ENCODE data around the gene GLCCI1.

GLCCI1 gene

GRCh38 chr7:8035192-8035591 lies 66.6 kb downstream of the GLCCI1 start:
- no peak for TF ChIP-seq TOX (CRISPR knock-in tag; IDR thresholded peaks at IDR 0.05; ENCODE audit: borderline replicate concordance)
- TF ChIP-seq SNAI2 (CRISPR knock-in tag; IDR thresholded peaks at IDR 0.05): no peak
- TF ChIP-seq CSRNP3 (CRISPR knock-in tag; IDR thresholded peaks at IDR 0.05): no peak
- TF ChIP-seq TCF4 (CRISPR knock-in tag; IDR thresholded peaks at IDR 0.05; ENCODE audit: borderline replicate concordance): no peak
- no peak for TF ChIP-seq BACH2 (CRISPR knock-in tag; IDR thresholded peaks at IDR 0.05; ENCODE audit: borderline replicate concordance)
- TF ChIP-seq CSDC2 (CRISPR knock-in tag; IDR thresholded peaks at IDR 0.05): no peak
- TF ChIP-seq ZNF8 (CRISPR knock-in tag; IDR thresholded peaks at IDR 0.05): no peak
- no peak for TF ChIP-seq POU6F1 (CRISPR knock-in tag; IDR thresholded peaks at IDR 0.05; ENCODE audit: borderline replicate concordance, low read depth)
- TF ChIP-seq ZNF70 (CRISPR knock-in tag; IDR thresholded peaks at IDR 0.05): no peak

GRCh38 chr7:8035647-8036518 lies 67.3 kb downstream of the GLCCI1 start:
- TF ChIP-seq ZNF8 (CRISPR knock-in tag; IDR thresholded peaks at IDR 0.05) (no peak), CSRNP3 (CRISPR knock-in tag; IDR thresholded peaks at IDR 0.05) (no peak), TOX (CRISPR knock-in tag; IDR thresholded peaks at IDR 0.05; ENCODE audit: borderline replicate concordance) (no peak), SNAI2 (CRISPR knock-in tag; IDR thresholded peaks at IDR 0.05) (no peak), GLIS3 (CRISPR knock-in tag; IDR thresholded peaks at IDR 0.05) (no peak), TCF4 (CRISPR knock-in tag; IDR thresholded peaks at IDR 0.05; ENCODE audit: borderline replicate concordance) (no peak), PATZ1 (CRISPR knock-in tag; IDR thresholded peaks at IDR 0.05; ENCODE audit: borderline replicate concordance) (no peak), OSR1 (CRISPR knock-in tag; IDR thresholded peaks at IDR 0.05) (no peak), ZNF70 (CRISPR knock-in tag; IDR thresholded peaks at IDR 0.05) (no peak), RARB (CRISPR knock-in tag; IDR thresholded peaks at IDR 0.05) (no peak), ISL1 (CRISPR knock-in tag; IDR thresholded peaks at IDR 0.05) (no peak), BACH2 (CRISPR knock-in tag; IDR thresholded peaks at IDR 0.05; ENCODE audit: borderline replicate concordance) (no peak), ESRRG (CRISPR knock-in tag; IDR thresholded peaks at IDR 0.05) (no peak), ZC3H10 (CRISPR knock-in tag; IDR thresholded peaks at IDR 0.05) (no peak), POU6F1 (CRISPR knock-in tag; IDR thresholded peaks at IDR 0.05; ENCODE audit: borderline replicate concordance, low read depth) (no peak), PPARA (CRISPR knock-in tag; IDR thresholded peaks at IDR 0.05; ENCODE audit: borderline replicate concordance) (no peak), ARNTL (CRISPR knock-in tag; IDR thresholded peaks at IDR 0.05; ENCODE audit: borderline replicate concordance, low read depth) (no peak), ZNF565 (CRISPR knock-in tag; conservative IDR thresholded peaks at IDR 0.05; ENCODE audit: low read depth) (no peak), TSHZ2 (CRISPR knock-in tag; IDR thresholded peaks at IDR 0.05) (no peak), ZFP3 (CRISPR knock-in tag; IDR thresholded peaks at IDR 0.05) (no peak)
- peak; percentile 97 for ATAC-seq

More at GRCh38 chr7:8035192-8035591, 66.6 kb downstream of the GLCCI1 start:
- peak; percentile 24 for ATAC-seq

Data from SK-N-SH treated with all-trans-retinoic acid at 6 μM for 48 hours (cell line).